Nephron progenitor cell (in vitro differentiated cells): ENCODE measurements around the gene DPH1.

Experiments used
- DNase-seq: peaks from one replicate; pipeline ENCODE4 v3.0.0; 2021
- H3K27ac Mint-ChIP-seq: 2 replicates; pipeline ENCODE4 v1.8.0; 2021; ENCODE audit warnings: mild to moderate bottlenecking, moderate library complexity, mixed read lengths
- H3K27me3 Mint-ChIP-seq: 2 replicates; pipeline ENCODE4 v1.8.0; 2021; ENCODE audit warnings: mild to moderate bottlenecking, low read depth, mixed read lengths; ENCODE audit not compliant: poor library complexity
- H3K36me3 Mint-ChIP-seq: 2 replicates; pipeline ENCODE4 v1.8.0; 2021; ENCODE audit warnings: low read depth, mixed read lengths
- H3K4me1 Mint-ChIP-seq: 2 replicates; pipeline ENCODE4 v1.8.0; 2021; ENCODE audit warnings: mixed read lengths
- H3K4me3 Mint-ChIP-seq: 2 replicates; pipeline ENCODE4 v1.8.0; 2021; ENCODE audit warnings: mild to moderate bottlenecking, moderate library complexity, mixed read lengths
- H3K9me3 Mint-ChIP-seq: 2 replicates; pipeline ENCODE4 v1.8.0; 2021; ENCODE audit warnings: mild to moderate bottlenecking, moderate library complexity, mixed read lengths
- TF ChIP-seq, protein P1 (sequence below): fragments of 200-600 bp; sonication (generic); IDR thresholded peaks from 2 replicates; pipeline ENCODE4 v1.5.0; 2021; ENCODE audit warnings: antibody characterized with exemption

Gene DPH1

DNA sequence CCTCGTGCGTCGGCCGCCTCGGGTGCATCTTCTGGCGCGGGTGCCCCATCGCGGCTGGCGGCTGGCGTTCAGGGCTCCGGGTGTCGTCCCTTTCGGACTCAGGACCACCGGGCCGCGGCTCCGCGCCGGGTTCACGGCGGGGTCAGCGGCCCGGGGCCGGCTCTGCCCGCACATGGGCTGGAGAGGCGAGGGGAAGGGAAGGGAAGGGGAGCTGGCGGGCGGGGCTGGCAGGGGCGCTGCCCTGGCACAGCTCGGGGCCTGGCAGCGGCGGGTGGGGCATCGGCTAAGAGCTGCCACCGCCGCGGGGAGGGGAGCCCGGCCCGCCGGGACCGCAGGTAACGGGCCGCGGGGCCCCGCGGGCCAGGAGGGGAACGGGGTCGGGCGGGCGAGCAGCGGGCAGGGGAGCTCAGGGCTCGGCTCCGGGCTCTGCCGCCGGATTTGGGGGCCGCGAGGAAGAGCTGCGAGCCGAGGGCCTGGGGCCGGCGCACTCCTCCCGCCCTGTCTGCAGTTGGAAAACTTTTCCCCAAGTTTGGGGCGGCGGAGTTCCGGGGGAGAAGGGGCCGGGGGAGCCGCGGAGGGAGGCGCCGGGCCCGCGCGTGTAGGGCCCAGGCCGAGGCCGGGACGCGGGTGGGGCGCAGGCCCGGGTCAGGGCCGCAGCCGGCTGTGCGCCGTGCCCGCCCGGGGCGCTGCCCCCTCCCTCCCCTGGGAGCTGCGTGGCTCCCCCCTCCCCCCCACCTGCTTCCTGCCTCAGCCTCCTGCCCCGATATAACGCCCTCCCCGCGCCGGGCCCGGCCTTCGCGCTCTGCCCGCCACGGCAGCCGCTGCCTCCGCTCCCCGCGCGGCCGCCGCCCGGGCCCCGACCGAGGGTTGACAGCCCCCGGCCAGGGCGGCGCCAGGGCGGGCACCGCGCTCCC, 25.6 kb downstream of the DPH1 start:
- TF ChIP-seq, protein P1, sequence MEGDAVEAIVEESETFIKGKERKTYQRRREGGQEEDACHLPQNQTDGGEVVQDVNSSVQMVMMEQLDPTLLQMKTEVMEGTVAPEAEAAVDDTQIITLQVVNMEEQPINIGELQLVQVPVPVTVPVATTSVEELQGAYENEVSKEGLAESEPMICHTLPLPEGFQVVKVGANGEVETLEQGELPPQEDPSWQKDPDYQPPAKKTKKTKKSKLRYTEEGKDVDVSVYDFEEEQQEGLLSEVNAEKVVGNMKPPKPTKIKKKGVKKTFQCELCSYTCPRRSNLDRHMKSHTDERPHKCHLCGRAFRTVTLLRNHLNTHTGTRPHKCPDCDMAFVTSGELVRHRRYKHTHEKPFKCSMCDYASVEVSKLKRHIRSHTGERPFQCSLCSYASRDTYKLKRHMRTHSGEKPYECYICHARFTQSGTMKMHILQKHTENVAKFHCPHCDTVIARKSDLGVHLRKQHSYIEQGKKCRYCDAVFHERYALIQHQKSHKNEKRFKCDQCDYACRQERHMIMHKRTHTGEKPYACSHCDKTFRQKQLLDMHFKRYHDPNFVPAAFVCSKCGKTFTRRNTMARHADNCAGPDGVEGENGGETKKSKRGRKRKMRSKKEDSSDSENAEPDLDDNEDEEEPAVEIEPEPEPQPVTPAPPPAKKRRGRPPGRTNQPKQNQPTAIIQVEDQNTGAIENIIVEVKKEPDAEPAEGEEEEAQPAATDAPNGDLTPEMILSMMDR, result no peak
- Mint-ChIP-seq H3K4me1 (peaks cover 18% of the 10 kb centered on the region), H3K9me3 (no peaks in the 10 kb centered on the region), H3K27me3 (peaks cover 84% of the 10 kb centered on the region), H3K27ac (no peak overlapping the region), H3K4me3 (no peak overlapping the region), H3K36me3 (peaks cover 10% of the 10 kb centered on the region)
- DNase-seq, result peak; percentile 34

DNA sequence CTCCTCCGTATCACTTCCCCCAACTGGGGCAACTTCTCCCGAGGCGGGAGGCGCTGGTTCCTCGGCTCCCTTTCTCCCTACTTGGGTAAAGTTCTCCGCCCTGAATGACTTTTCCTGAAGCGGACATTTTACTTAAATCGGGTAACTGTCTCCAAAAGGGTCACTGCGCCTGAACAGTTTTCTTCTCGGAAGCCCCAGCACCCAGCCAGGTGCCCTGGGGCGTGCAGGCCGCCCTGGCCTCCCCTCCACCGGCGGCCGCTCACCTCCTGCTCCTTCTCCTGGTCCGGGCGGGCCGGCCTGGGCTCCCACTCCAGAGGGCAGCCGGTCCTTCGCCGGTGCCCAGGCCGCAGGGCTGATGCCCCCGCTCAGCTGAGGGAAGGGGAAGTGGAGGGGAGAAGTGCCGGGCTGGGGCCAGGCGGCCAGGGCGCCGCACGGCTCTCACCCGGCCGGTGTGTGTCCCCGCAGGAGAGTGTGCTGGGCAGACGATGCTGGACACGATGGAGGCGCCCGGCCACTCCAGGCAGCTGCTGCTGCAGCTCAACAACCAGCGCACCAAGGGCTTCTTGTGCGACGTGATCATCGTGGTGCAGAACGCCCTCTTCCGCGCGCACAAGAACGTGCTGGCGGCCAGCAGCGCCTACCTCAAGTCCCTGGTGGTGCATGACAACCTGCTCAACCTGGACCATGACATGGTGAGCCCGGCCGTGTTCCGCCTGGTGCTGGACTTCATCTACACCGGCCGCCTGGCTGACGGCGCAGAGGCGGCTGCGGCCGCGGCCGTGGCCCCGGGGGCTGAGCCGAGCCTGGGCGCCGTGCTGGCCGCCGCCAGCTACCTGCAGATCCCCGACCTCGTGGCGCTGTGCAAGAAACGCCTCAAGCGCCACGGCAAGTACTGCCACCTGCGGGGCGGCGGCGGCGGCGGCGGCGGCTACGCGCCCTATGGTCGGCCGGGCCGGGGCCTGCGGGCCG, 26.5 kb downstream of the DPH1 start:
- peak overlapping the region; percentile 52 for H3K4me3 Mint-ChIP-seq
- H3K27ac Mint-ChIP-seq, result no peak overlapping the region
- TF ChIP-seq, protein P1, result no peak
- peaks cover 19% of the 10 kb centered on the region for H3K36me3 Mint-ChIP-seq
- DNase-seq, result peak; percentile 53
- H3K27me3 Mint-ChIP-seq, result peaks cover 87% of the 10 kb centered on the region
- H3K4me1 Mint-ChIP-seq, result peaks cover 18% of the 10 kb centered on the region
- H3K9me3 Mint-ChIP-seq, result no peaks in the 10 kb centered on the region

DNA sequence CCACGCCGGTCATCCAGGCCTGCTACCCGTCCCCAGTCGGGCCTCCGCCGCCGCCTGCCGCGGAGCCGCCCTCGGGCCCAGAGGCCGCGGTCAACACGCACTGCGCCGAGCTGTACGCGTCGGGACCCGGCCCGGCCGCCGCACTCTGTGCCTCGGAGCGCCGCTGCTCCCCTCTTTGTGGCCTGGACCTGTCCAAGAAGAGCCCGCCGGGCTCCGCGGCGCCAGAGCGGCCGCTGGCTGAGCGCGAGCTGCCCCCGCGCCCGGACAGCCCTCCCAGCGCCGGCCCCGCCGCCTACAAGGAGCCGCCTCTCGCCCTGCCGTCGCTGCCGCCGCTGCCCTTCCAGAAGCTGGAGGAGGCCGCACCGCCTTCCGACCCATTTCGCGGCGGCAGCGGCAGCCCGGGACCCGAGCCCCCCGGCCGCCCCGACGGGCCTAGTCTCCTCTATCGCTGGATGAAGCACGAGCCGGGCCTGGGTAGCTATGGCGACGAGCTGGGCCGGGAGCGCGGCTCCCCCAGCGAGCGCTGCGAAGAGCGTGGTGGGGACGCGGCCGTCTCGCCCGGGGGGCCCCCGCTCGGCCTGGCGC, 27.3 kb downstream of the DPH1 start:
- peaks cover 87% of the 10 kb centered on the region for H3K27me3 Mint-ChIP-seq
- DNase-seq, result peak; percentile 57
- H3K4me3 Mint-ChIP-seq, result no peak overlapping the region

DNA sequence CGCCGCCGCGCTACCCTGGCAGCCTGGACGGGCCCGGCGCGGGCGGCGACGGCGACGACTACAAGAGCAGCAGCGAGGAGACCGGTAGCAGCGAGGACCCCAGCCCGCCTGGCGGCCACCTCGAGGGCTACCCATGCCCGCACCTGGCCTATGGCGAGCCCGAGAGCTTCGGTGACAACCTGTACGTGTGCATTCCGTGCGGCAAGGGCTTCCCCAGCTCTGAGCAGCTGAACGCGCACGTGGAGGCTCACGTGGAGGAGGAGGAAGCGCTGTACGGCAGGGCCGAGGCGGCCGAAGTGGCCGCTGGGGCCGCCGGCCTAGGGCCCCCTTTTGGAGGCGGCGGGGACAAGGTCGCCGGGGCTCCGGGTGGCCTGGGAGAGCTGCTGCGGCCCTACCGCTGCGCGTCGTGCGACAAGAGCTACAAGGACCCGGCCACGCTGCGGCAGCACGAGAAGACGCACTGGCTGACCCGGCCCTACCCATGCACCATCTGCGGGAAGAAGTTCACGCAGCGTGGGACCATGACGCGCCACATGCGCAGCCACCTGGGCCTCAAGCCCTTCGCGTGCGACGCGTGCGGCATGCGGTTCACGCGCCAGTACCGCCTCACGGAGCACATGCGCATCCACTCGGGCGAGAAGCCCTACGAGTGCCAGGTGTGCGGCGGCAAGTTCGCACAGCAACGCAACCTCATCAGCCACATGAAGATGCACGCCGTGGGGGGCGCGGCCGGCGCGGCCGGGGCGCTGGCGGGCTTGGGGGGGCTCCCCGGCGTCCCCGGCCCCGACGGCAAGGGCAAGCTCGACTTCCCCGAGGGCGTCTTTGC, 28.0 kb downstream of the DPH1 start:
- TF ChIP-seq, protein P1, result no peak
- Mint-ChIP-seq H3K4me3 (no peak overlapping the region), H3K27me3 (peaks cover 88% of the 10 kb centered on the region), H3K9me3 (no peaks in the 10 kb centered on the region), H3K36me3 (peaks cover 33% of the 10 kb centered on the region), H3K4me1 (peaks cover 23% of the 10 kb centered on the region), H3K27ac (no peak overlapping the region)
- DNase-seq, result no peak

More for the DNA sequence above, 27.3 kb downstream of the DPH1 start:
- Mint-ChIP-seq H3K36me3 (peaks cover 27% of the 10 kb centered on the region), H3K27ac (no peak overlapping the region), H3K4me1 (peaks cover 17% of the 10 kb centered on the region), H3K9me3 (no peaks in the 10 kb centered on the region)
- TF ChIP-seq, protein P1, result no peak
